ENCODE data around the gene EXOC3L1.

DNA sequence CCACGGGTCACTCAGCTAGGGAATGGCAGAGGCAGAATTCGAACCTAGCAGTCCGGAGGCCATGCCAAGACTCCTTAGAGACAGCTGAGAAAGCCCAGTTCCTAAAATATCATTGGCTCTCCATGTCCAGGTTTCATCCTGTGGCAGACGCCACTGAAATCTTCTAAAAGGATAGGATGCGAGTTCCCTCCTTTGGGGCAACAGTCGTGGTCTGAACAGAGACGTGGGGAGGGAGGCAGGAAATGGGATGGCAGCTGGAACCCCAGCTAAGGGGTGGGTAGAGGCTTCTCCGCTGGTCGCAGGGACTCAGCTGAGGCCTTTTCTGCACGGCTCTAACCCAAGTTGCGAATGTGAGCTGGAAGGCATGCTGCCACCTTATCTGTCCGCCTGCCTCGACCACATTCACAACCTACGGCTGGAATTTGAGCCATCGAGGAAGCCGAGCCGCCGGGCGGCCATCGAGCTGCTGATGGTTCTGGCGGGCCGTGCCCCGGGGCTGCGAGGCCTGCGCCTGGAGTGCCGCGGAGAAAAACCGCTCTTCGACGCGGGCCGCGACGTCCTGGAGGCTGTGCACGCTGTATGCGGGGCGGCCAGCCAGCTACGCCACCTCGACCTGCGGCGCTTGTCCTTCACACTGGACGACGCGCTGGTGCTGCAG lies 27.3 kb downstream of the EXOC3L1 start:
- TF ChIP-seq, protein P1, sequence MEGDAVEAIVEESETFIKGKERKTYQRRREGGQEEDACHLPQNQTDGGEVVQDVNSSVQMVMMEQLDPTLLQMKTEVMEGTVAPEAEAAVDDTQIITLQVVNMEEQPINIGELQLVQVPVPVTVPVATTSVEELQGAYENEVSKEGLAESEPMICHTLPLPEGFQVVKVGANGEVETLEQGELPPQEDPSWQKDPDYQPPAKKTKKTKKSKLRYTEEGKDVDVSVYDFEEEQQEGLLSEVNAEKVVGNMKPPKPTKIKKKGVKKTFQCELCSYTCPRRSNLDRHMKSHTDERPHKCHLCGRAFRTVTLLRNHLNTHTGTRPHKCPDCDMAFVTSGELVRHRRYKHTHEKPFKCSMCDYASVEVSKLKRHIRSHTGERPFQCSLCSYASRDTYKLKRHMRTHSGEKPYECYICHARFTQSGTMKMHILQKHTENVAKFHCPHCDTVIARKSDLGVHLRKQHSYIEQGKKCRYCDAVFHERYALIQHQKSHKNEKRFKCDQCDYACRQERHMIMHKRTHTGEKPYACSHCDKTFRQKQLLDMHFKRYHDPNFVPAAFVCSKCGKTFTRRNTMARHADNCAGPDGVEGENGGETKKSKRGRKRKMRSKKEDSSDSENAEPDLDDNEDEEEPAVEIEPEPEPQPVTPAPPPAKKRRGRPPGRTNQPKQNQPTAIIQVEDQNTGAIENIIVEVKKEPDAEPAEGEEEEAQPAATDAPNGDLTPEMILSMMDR (conservative IDR thresholded peaks at IDR 0.05) = no peak
- no peak for TF ChIP-seq EZH2 (IDR thresholded peaks at IDR 0.05; ENCODE audit: low read depth)

Measured in PC-9 (cell line).